HG03469 (cell line): ENCODE results near the gene B3GALNT2.
"Not testable (repeated sequence)": the region's sequence is repeated elsewhere in the genome, so short reads cannot be mapped to it uniquely, and the experiment has no call there.

Source experiments
- ATAC-seq: cut with Tn5 transposase; IDR thresholded peaks from one replicate; pipeline ENCODE4 v1.9.1; 2021; ENCODE audit warnings: mild to moderate bottlenecking, moderate library complexity, moderate number of reproducible peaks; ENCODE audit not compliant: unreplicated experiment

Gene B3GALNT2

GRCh38 chr1:235504494-235505222, 406 bp upstream of the B3GALNT2 start:
- ATAC-seq: peak; percentile 63

GRCh38 chr1:235503403-235504121, 690 bp downstream of the B3GALNT2 start:
- peak; percentile 0 for ATAC-seq

GRCh38 chr1:235502601-235503402, 1.4 kb downstream of the B3GALNT2 start:
- ATAC-seq: no peak

GRCh38 chr1:235500971-235501540, 3.2 kb downstream of the B3GALNT2 start:
- ATAC-seq: no peak

- ATAC-seq: no peak
Measured at GRCh38 chr1:235495551-235495950, 8.7 kb downstream of the B3GALNT2 start.

- no peak for ATAC-seq
Measured at GRCh38 chr1:235495030-235495429, 9.2 kb downstream of the B3GALNT2 start.

- ATAC-seq: no peak
Measured at GRCh38 chr1:235494531-235494930, 9.7 kb downstream of the B3GALNT2 start.

GRCh38 chr1:235491644-235492043, 12.6 kb downstream of the B3GALNT2 start:
- ATAC-seq: no peak

- no peak for ATAC-seq
Measured at GRCh38 chr1:235486321-235486720, 17.9 kb downstream of the B3GALNT2 start.

- ATAC-seq: no peak
Measured at GRCh38 chr1:235485558-235485957, 18.7 kb downstream of the B3GALNT2 start.

- no peak for ATAC-seq
Measured at GRCh38 chr1:235483090-235483489, 21.2 kb downstream of the B3GALNT2 start.

- ATAC-seq: no peak
Measured at GRCh38 chr1:235473806-235474205, 30.4 kb downstream of the B3GALNT2 start.

- ATAC-seq: no peak
Measured at GRCh38 chr1:235470741-235471439, 33.4 kb downstream of the B3GALNT2 start.

GRCh38 chr1:235469897-235470296, 34.4 kb downstream of the B3GALNT2 start:
- not testable (repeated sequence) for ATAC-seq

GRCh38 chr1:235468970-235469369, 35.3 kb downstream of the B3GALNT2 start:
- no peak for ATAC-seq

- ATAC-seq: no peak
Measured at GRCh38 chr1:235468004-235468403, 36.2 kb downstream of the B3GALNT2 start.

- no peak for ATAC-seq
Measured at GRCh38 chr1:235465066-235465465, 39.2 kb downstream of the B3GALNT2 start.

GRCh38 chr1:235462832-235463231, 41.4 kb downstream of the B3GALNT2 start:
- not testable (repeated sequence) for ATAC-seq

GRCh38 chr1:235461954-235462353, 42.3 kb downstream of the B3GALNT2 start:
- no peak for ATAC-seq

- ATAC-seq: no peak
Measured at GRCh38 chr1:235460770-235461169, 43.5 kb downstream of the B3GALNT2 start.
